HepG2 (cell line): ENCODE data around the gene VDR. TPM values are rescaled to one million over a fixed set of nuclear protein-coding genes. Genes with fewer than 3 reads are reported as not detected.

Source experiments
- ATAC-seq: fragments of 200-7000 bp; cut with Tn5 transposase; 3 replicates; pipeline ENCODE4 v1.9.1; 2020; ENCODE audit warnings: mild to moderate bottlenecking, moderate library complexity
- BruUV-seq: library from RNA; stranded (reverse); fragments of 400-500 nt; replicated peaks from 2 replicates; lab custom pipeline; 2021; lab: Mats Ljungman, UMichigan
- CTCF ChIA-PET: fragments of 300-600 bp; formaldehyde crosslinking; extraction: SDS; loops from one replicate; lab custom pipeline; 2021; ENCODE audit warnings: low total read pairs, inconsistent platforms, low intra/inter-chr PET ratio; lab: Yijun Ruan, JAX
- POLR2A ChIA-PET: fragments of 350-600 bp; sonication (Branson Sonifier 250); formaldehyde crosslinking; loops from one replicate; lab custom pipeline; 2020; ENCODE audit warnings: antibody characterized with exemption, inconsistent platforms; lab: Yijun Ruan, JAX
- DNase-seq: peaks from one replicate; pipeline ENCODE4 v3.0.0-alpha.2; 2015; ENCODE audit warnings: low spot score
- FAIRE-seq: peaks from 3 replicates; lab custom pipeline; 2011; peaks lifted over from hg19 to GRCh38; lab: Jason Lieb, UNC
- H2AFZ ChIP-seq: one replicate; pipeline ENCODE4 v1.6.1; 2011; ENCODE audit warnings: low read length, inconsistent platforms
- H3K27ac ChIP-seq: fragments of 300-600 bp; 3 replicates; pipeline ENCODE4 v1.8.0; 2011; ENCODE audit warnings: mixed run types, mild to moderate bottlenecking, mixed read lengths, low read length, inconsistent platforms; ENCODE audit not compliant: insufficient read depth; ENCODE audit errors: extremely low read length
- H3K27me3 ChIP-seq, 2 experiments: fragments of 200-600 bp in 1 of 2; 2 replicates in 1 of 2; 3 replicates in 1 of 2; pipeline versions ENCODE4 v1.6.0 to v1.8.0; 2011; ENCODE audit warnings: low read length in 2 of 2, mild to moderate bottlenecking in 2 of 2, moderate library complexity in 2 of 2, inconsistent platforms in 1 of 2; ENCODE audit not compliant: insufficient read depth in 2 of 2, control insufficient read depth in 1 of 2
- H3K36me3 ChIP-seq, 2 experiments: fragments of 200-600 bp in 1 of 2; replicated peaks in 1 of 2; 2 replicates in 1 of 2; 3 replicates in 1 of 2; pipeline versions ENCODE4 v1.5.1 to v1.8.0; 2011; ENCODE audit warnings: low read length in 2 of 2, inconsistent platforms in 1 of 2; ENCODE audit not compliant: insufficient read depth in 2 of 2, control insufficient read depth in 1 of 2
- H3K4me1 ChIP-seq: 2 replicates; pipeline ENCODE4 v1.5.1; 2012; ENCODE audit warnings: low read length, inconsistent platforms; ENCODE audit not compliant: insufficient read depth
- H3K4me2 ChIP-seq: 2 replicates; pipeline ENCODE4 v1.6.0; 2011; ENCODE audit warnings: low read depth, low read length, inconsistent platforms
- H3K4me3 ChIP-seq, 3 experiments: fragments of 200-600 bp in 1 of 3; sonication (generic), shearing (Covaris generic) in 1 of 3; replicated peaks in 1 of 3; 2 replicates each; pipeline ENCODE4 v1.5.1; 2011 to 2016; ENCODE audit warnings: low read length in 3 of 3, inconsistent platforms in 2 of 3, low read depth in 2 of 3, mild to moderate bottlenecking in 2 of 3, control low read depth in 1 of 3, mixed read lengths in 1 of 3; ENCODE audit not compliant: insufficient read depth in 1 of 3
- H3K79me2 ChIP-seq: one replicate; pipeline ENCODE4 v1.6.1; 2011; ENCODE audit warnings: low read length, inconsistent platforms; ENCODE audit not compliant: insufficient read depth
- H3K9ac ChIP-seq: 2 replicates; pipeline ENCODE4 v1.6.0; 2011; ENCODE audit warnings: mild to moderate bottlenecking, low read depth, low read length, inconsistent platforms; ENCODE audit not compliant: insufficient read depth
- H3K9me3 ChIP-seq: 2 replicates; pipeline ENCODE4 v1.5.1; 2012; ENCODE audit warnings: mild to moderate bottlenecking, low read length
- H4K20me1 ChIP-seq: 2 replicates; pipeline ENCODE4 v1.6.0; 2011; ENCODE audit warnings: inconsistent platforms, mild to moderate bottlenecking, low read length, moderate library complexity; ENCODE audit not compliant: insufficient read depth
- BATF2 ChIP-seq: sonication (generic); formaldehyde crosslinking; IDR thresholded peaks from 2 replicates; pipeline ENCODE4 v1.8.0; 2022; ENCODE audit warnings: mild to moderate bottlenecking, missing genetic modification reagents, moderate library complexity
- CENPX ChIP-seq: sonication (generic); formaldehyde crosslinking; IDR thresholded peaks from 2 replicates; pipeline ENCODE4 v1.9.0; 2021; ENCODE audit warnings: mild to moderate bottlenecking, missing genetic modification reagents, moderate library complexity
- DZIP1 ChIP-seq: sonication (generic); formaldehyde crosslinking; IDR thresholded peaks from 2 replicates; pipeline ENCODE4 v1.5.0; 2020; ENCODE audit warnings: mild to moderate bottlenecking, missing genetic modification reagents
- HDAC1 ChIP-seq: sonication (generic); formaldehyde crosslinking; IDR thresholded peaks from 2 replicates; pipeline ENCODE4 v1.5.1; 2020; ENCODE audit warnings: mild to moderate bottlenecking, missing genetic modification reagents
- JARID2 ChIP-seq: sonication (generic); formaldehyde crosslinking; IDR thresholded peaks from 2 replicates; pipeline ENCODE4 v1.8.1; 2023; ENCODE audit warnings: missing genetic modification reagents, inconsistent platforms; ENCODE audit not compliant: insufficient replicate concordance
- MAFF ChIP-seq: IDR thresholded peaks from 2 replicates; pipeline ENCODE4 v1.6.1; 2011; ENCODE audit warnings: low read depth, low read length, improper control_type of control experiment
- MAFK ChIP-seq, 2 experiments: IDR thresholded peaks in 1 of 2; conservative IDR thresholded peaks in 1 of 2; 2 replicates each; pipeline ENCODE4 v1.6.1; 2011; ENCODE audit warnings: improper control_type of control experiment in 2 of 2, low read length in 2 of 2
- MAX ChIP-seq: IDR thresholded peaks from 2 replicates; pipeline ENCODE4 v1.6.1; 2012; ENCODE audit warnings: inconsistent platforms
- NFATC3 ChIP-seq: sonication (generic); formaldehyde crosslinking; IDR thresholded peaks from 2 replicates; pipeline ENCODE4 v1.5.1; 2020; ENCODE audit warnings: mild to moderate bottlenecking, missing genetic modification reagents
- SMARCC2 ChIP-seq: fragments of 450-650 bp; IDR thresholded peaks from 2 replicates; pipeline ENCODE4 v1.6.1; 2017; ENCODE audit warnings: antibody characterized with exemption, mild to moderate bottlenecking
- SMARCE1 ChIP-seq: fragments of 450-650 bp; IDR thresholded peaks from 2 replicates; pipeline ENCODE4 v1.6.1; 2017; ENCODE audit warnings: borderline replicate concordance
- WIZ ChIP-seq: sonication (generic); formaldehyde crosslinking; IDR thresholded peaks from 2 replicates; pipeline ENCODE4 v1.5.1; 2020; ENCODE audit warnings: mild to moderate bottlenecking, missing genetic modification reagents
- ZBTB39 ChIP-seq: sonication (generic); formaldehyde crosslinking; IDR thresholded peaks from 2 replicates; pipeline ENCODE4 v1.5.0; 2020; ENCODE audit warnings: missing genetic modification reagents
- ZFP90 ChIP-seq: sonication (generic); formaldehyde crosslinking; IDR thresholded peaks from 2 replicates; pipeline ENCODE4 v1.8.0; 2022; ENCODE audit warnings: missing genetic modification reagents, mild to moderate bottlenecking, inconsistent platforms, borderline replicate concordance
- ZNF235 ChIP-seq: sonication (generic); formaldehyde crosslinking; IDR thresholded peaks from 2 replicates; pipeline ENCODE4 v1.8.1; 2023; ENCODE audit warnings: mild to moderate bottlenecking, missing genetic modification reagents, borderline replicate concordance
- ZNF3 ChIP-seq: IDR thresholded peaks from 2 replicates; pipeline ENCODE4 v1.7.0; 2017; ENCODE audit warnings: inconsistent platforms
- ZNF776 ChIP-seq: sonication (generic); formaldehyde crosslinking; IDR thresholded peaks from 2 replicates; pipeline ENCODE4 v1.4.0; 2020; ENCODE audit warnings: mild to moderate bottlenecking, missing genetic modification reagents
- ZNF816 ChIP-seq: sonication (generic); formaldehyde crosslinking; IDR thresholded peaks from 2 replicates; pipeline ENCODE4 v1.8.0; 2022; ENCODE audit warnings: missing genetic modification reagents, mild to moderate bottlenecking, borderline replicate concordance
- ZSCAN12 ChIP-seq: sonication (generic); formaldehyde crosslinking; IDR thresholded peaks from 2 replicates; pipeline ENCODE4 v1.9.0; 2021; ENCODE audit warnings: mild to moderate bottlenecking, missing genetic modification reagents
- WGBS: methylation state at CpG from one replicate; pipeline ENCODE4 v1.1.6; 2017; ENCODE audit warnings: low lambda C conversion rate; 5-methylcytosine and 5-hydroxymethylcytosine counted together
- in situ Hi-C: cut with HindIII; loops from 2 replicates; pipeline ENCODE4 v1.10.0; 2017; ENCODE audit warnings: low pct_unique_long_range_greater_than_20kb; ENCODE audit not compliant: extremely low pct_ligation_motif_present
- intact Hi-C: fragments of 100-400 bp; cut with micrococcal nuclease; formaldehyde crosslinking; loops from one replicate; pipeline ENCODE4 v1.10.0; 2022; ENCODE audit not compliant: unreplicated experiment
- polyA plus RNA-seq, 8 experiments: library from polyadenylated mRNA; depleted of rRNA in 3 of 8; stranded (reverse) in 7 of 8; unstranded in 1 of 8; fragments of >200 nt; fragmentation: Illumina TruSeq in 4 of 8; extraction: Trizol in 4 of 8; gene quantifications; 2 replicates each; pipeline versions ENCODE4 v1.2.1 to v1.2.3, GENCODE V29; 2011 to 2016; ENCODE audit warnings: low read depth in 4 of 8, missing spikeins in 1 of 8, mixed read lengths in 1 of 8; ENCODE audit not compliant: insufficient read depth in 1 of 8
- total RNA-seq, 5 experiments: library from RNA; depleted of rRNA; stranded (reverse); fragments of >200 nt; fragmentation: Illumina TruSeq; extraction: Trizol; gene quantifications; 2 replicates each; pipeline ENCODE4 v1.2.3, GENCODE V29; 2016; ENCODE audit warnings: low read depth in 1 of 5

The VDR gene
- total and polyA plus RNA-seq, 2 of the 13 experiments (the other 11 are each of a cell fraction or from before 2014, with no cell fraction given) = 0.08 to 0.33 TPM

GRCh38 chr12:47891356-47891755 is 13.4 kb downstream of the VDR start (continued):
- TF ChIP-seq MAFK (conservative IDR thresholded peaks at IDR 0.05 in 1 of 2, IDR thresholded peaks at IDR 0.05 in 1 of 2; ENCODE audit: low read length in 2 of 2) (peak; percentile 70 to 76), ZSCAN12 (CRISPR knock-in tag) (no peak), MAX (no peak), MAFF (peak; percentile 52), ZNF776 (CRISPR knock-in tag) (no peak), SMARCE1 (no peak), SMARCC2 (no peak)
- TF ChIP-seq, all 625 proteins: peak for 2

GRCh38 chr12:47889040-47889439 is 15.8 kb downstream of the VDR start:
- H3K4me1 ChIP-seq = peaks cover 18% of the 10 kb centered on the region
- no peak overlapping the region for H3K27ac ChIP-seq
- no peak overlapping the region for H3K9ac ChIP-seq
- 52% methylated on average over 1 of the region's 4 CpGs for WGBS
- ChIA-PET CTCF (no interaction called here), POLR2A (no interaction called here)
- H2AFZ ChIP-seq = no peak overlapping the region
- no peaks in the 10 kb centered on the region for H4K20me1 ChIP-seq
- no peak overlapping the region for H3K4me2 ChIP-seq
- FAIRE-seq = no peak
- no peaks in the 10 kb centered on the region for H3K79me2 ChIP-seq
- no peak for DNase-seq
- intact Hi-C loops = no loop called here
- no TSS peak for BruUV-seq
- H3K4me3 ChIP-seq = no peak overlapping the region
- H3K9me3 ChIP-seq = no peaks in the 10 kb centered on the region
- ATAC-seq = no peak
- H3K27me3 ChIP-seq = peaks cover 0 to 4% of the 10 kb centered on the region in 2 experiments; a peak in 1 of 5 replicates
- no peaks in the 10 kb centered on the region for H3K36me3 ChIP-seq
- in situ Hi-C loops = no loop called here
- TF ChIP-seq WIZ (CRISPR knock-in tag) = no peak
- no peak for TF ChIP-seq ZBTB39 (CRISPR knock-in tag)
- no peak for TF ChIP-seq ZNF816 (CRISPR knock-in tag)
- no peak for TF ChIP-seq DZIP1 (CRISPR knock-in tag)
- no peak for TF ChIP-seq ZFP90 (CRISPR knock-in tag)
- TF ChIP-seq HDAC1 (CRISPR knock-in tag) = no peak
- no peak for TF ChIP-seq CENPX
- no peak for TF ChIP-seq ZNF235 (CRISPR knock-in tag)
- no peak for TF ChIP-seq JARID2
- TF ChIP-seq ZNF3 (CRISPR knock-in tag) = no peak
- no peak for TF ChIP-seq BATF2 (CRISPR knock-in tag)
- TF ChIP-seq NFATC3 (CRISPR knock-in tag) = no peak
